T-helper 17 cell (primary cell): ENCODE data around the gene TBX6. TPM values are rescaled to one million over a fixed set of nuclear protein-coding genes. Genes with fewer than 3 reads are reported as not detected.
A peak's percentile ranks its signal among the peaks of the same experiment; 100 is the strongest.
"Not testable (repeated sequence)": the region's sequence is repeated elsewhere in the genome, so short reads cannot be mapped to it uniquely, and the experiment has no call there.

Source experiments
- ATAC-seq: fragments of 150-1000 bp; cut with Tn5 transposase; 2 replicates; pipeline ENCODE4 v1.10.0; 2021; ENCODE audit warnings: mild to moderate bottlenecking, moderate library complexity
- DNase-seq, 3 donors: peaks; one replicate each; pipeline versions ENCODE4 v3.0.0 to v3.0.0-alpha.2; 2020 to 2021
- H3K9me3 ChIP-seq: one replicate; pipeline ENCODE4 v1.7.0; 2013; ENCODE audit warnings: low read length, mild to moderate bottlenecking; ENCODE audit not compliant: control insufficient read depth, poor library complexity, severe bottlenecking
- H3K27ac Mint-ChIP-seq: one replicate; pipeline ENCODE4 v1.8.0; 2022; ENCODE audit warnings: mild to moderate bottlenecking, moderate library complexity, mixed read lengths
- H3K27me3 Mint-ChIP-seq: one replicate; pipeline ENCODE4 v1.8.0; 2022; ENCODE audit warnings: mixed read lengths
- H3K36me3 Mint-ChIP-seq: one replicate; pipeline ENCODE4 v1.8.0; 2022; ENCODE audit warnings: low read depth, mixed read lengths
- H3K4me1 Mint-ChIP-seq: one replicate; pipeline ENCODE4 v1.8.0; 2022; ENCODE audit warnings: mild to moderate bottlenecking, mixed read lengths
- H3K4me3 Mint-ChIP-seq: one replicate; pipeline ENCODE4 v1.8.0; 2022; ENCODE audit warnings: mild to moderate bottlenecking, moderate library complexity, mixed read lengths
- total RNA-seq, 4 donors: library from RNA in 2 of 4; stranded (reverse) in 2 of 4; gene quantifications; one replicate each; pipeline ENCODE4 v1.2.3 and lab custom pipeline; 2022 to 2026

TBX6 gene
- total RNA-seq, 2 donors from 2014 or later = 0.65 to 0.94 TPM

DNA sequence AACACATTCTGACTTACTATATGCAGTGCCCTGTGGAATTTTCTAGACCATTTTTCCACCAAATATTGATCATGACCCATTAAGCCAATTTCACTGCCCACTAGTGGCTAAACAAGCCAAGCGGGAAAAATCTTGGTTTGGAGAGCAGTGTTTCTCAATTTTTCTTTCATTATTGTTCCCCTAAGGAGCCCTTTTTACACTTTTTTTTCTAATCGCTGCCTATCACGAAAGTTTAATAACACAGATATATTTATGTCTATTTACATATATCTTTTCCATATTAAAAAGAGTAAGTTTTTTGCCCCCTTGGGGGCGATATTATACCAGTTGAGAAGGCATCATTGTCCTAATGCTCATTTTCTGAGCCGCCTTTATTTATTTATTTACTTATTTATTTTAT lies 49.9 kb downstream of the TBX6 start:
- no peak for DNase-seq
- Mint-ChIP-seq H3K27ac (no peak overlapping the region), H3K4me3 (no peak overlapping the region), H3K27me3 (peaks cover 4% of the 10 kb centered on the region), H3K4me1 (peaks cover 3% of the 10 kb centered on the region), H3K36me3 (peaks cover 2% of the 10 kb centered on the region)
- no peaks in the 10 kb centered on the region for H3K9me3 ChIP-seq
- ATAC-seq = no peak

DNA sequence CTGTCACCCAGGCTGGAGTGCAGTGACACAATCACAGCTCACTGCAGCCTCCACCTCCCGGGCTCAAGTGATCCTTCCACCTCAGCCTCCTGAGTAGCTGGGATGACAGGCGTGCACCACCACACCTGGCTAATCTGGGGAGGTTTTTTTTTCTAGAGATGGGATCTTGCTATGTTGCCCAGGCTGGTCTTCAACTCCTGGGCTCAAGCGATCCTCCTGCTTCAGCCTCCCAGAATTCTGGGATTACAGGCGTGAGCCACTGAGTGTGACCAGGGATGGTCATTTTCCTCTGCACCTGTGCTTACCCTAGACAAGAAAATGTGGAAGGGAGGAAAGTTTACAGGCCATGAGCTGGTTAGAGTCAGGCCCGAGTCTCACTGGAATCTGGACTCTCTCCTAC lies 51.0 kb downstream of the TBX6 start:
- not testable (repeated sequence) for H3K4me1 Mint-ChIP-seq, H3K9me3 ChIP-seq, ATAC-seq, DNase-seq, H3K27me3 Mint-ChIP-seq, H3K36me3 Mint-ChIP-seq, H3K27ac Mint-ChIP-seq, H3K4me3 Mint-ChIP-seq

DNA sequence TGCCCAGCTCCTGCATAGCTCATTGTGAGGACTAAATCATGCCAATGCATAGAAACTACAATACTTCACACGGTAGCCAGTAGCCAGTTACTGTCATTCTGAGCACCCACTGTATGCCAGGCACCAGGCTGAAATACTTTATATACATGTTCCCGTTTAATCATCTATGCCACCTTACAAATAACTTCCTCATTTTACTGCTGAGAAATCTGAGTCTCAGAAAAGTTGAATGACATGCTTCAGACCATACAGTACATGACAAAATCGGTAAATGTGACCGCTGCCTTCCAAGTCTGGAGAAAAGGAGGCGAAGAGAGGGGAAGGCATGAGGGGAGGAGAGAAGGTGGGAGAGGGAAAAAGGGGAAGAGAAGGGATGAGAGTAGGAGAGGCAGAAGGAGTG lies 51.5 kb downstream of the TBX6 start:
- H3K4me3 Mint-ChIP-seq = peak overlapping the region; percentile 63
- H3K27ac Mint-ChIP-seq = no peak overlapping the region
- no peak for ATAC-seq
- no peak for DNase-seq
- H3K27me3 Mint-ChIP-seq = peaks cover 4% of the 10 kb centered on the region
- H3K9me3 ChIP-seq = no peaks in the 10 kb centered on the region
- peaks cover under 1% of the 10 kb centered on the region for H3K36me3 Mint-ChIP-seq
- peaks cover under 1% of the 10 kb centered on the region for H3K4me1 Mint-ChIP-seq

Other genes with a start within 250 kb of the TBX6 start
- 10 to 100 TPM; 39.6 TPM for gene CDIPT, start 228.7 kb downstream of the TBX6 start, total RNA-seq
- gene SEZ6L2, start 192.4 kb downstream of the TBX6 start, total RNA-seq = not detected
- gene ASPHD1, start 191.4 kb downstream of the TBX6 start, total RNA-seq = not detected
- 10 to 100 TPM; 44.1 to 48.4 TPM for gene KCTD13, start 165.7 kb downstream of the TBX6 start, total RNA-seq
- 10 to 100 TPM; 68.8 to 80.3 TPM for gene TMEM219, start 129.8 kb downstream of the TBX6 start, total RNA-seq
- gene TAOK2, start 118.1 kb downstream of the TBX6 start, total RNA-seq = 10 to 100 TPM; 21.0 to 22.9 TPM
- gene HIRIP3, start 96.3 kb downstream of the TBX6 start, total RNA-seq = 10 to 100 TPM; 11.3 to 11.5 TPM
- 10 to 100 TPM; 72.4 to 76.7 TPM for gene INO80E, start 95.7 kb downstream of the TBX6 start, total RNA-seq
- under 1 TPM in 1 of 2 donors, not detected in 1; 0.16 TPM for gene DOC2A, start 80.9 kb downstream of the TBX6 start, total RNA-seq
- not detected for gene C16orf92, start 68.7 kb downstream of the TBX6 start, total RNA-seq
- gene TLCD3B, start 60.7 kb downstream of the TBX6 start, total RNA-seq = not detected
- 100 to 1,000 TPM; 421 to 426 TPM for gene ALDOA, start 26.2 kb downstream of the TBX6 start, total RNA-seq
- gene PPP4C, start 15.9 kb downstream of the TBX6 start, total RNA-seq = 10 to 100 TPM; 80.8 to 89.3 TPM
- 100 to 1,000 TPM in 1 of 2 donors, 10 to 100 TPM in 1; 94.9 to 131 TPM for gene YPEL3, start 4.3 kb upstream of the TBX6 start, total RNA-seq
- gene GDPD3, start 21.6 kb upstream of the TBX6 start, total RNA-seq = 10 to 100 TPM; 12.6 to 13.7 TPM
- 10 to 100 TPM; 76.5 to 77.6 TPM for gene MAPK3, start 31.3 kb upstream of the TBX6 start, total RNA-seq
- 100 to 1,000 TPM; 665 to 718 TPM for gene CORO1A, start 91.7 kb upstream of the TBX6 start, total RNA-seq
- gene BOLA2B, start 101.7 kb upstream of the TBX6 start, total RNA-seq = 10 to 100 TPM; 60.7 to 78.7 TPM
- gene SLX1A, start 102.0 kb upstream of the TBX6 start, total RNA-seq = 10 to 100 TPM; 43.0 to 47.8 TPM
- 10 to 100 TPM; 28.8 to 30.0 TPM for gene SULT1A3, start 107.3 kb upstream of the TBX6 start, total RNA-seq
- 10 to 100 TPM; 17.4 to 30.3 TPM for gene NPIPB13, start 156.6 kb upstream of the TBX6 start, total RNA-seq